ENCODE results near the gene OR1L8.

DNA sequence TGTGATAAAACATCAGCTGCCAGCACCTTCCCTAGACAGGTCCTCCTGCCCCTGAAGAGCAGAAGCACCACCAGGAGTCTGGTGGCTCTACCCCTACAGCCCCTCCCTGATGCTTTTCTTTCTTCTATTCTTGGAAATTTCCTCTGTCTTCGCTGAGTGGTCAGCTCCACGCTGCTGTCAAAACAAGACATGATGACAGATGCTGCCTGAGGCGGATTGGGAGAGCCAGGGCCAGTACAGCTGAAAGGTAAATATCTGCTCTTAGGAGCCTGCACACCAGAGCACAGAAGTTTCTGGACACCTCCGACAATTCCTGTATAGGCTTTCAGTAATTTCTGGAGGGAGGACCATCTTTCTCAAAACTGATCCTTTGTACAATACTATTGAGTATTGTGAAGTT, 26.6 kb upstream of the OR1L8 start:
- no peak for TF ChIP-seq EZH2 (IDR thresholded peaks at IDR 0.05; ENCODE audit: borderline replicate concordance, low read depth, low read length, severe bottlenecking)
- no peak for TF ChIP-seq POLR2AphosphoS5 (IDR thresholded peaks at IDR 0.05; ENCODE audit: insufficient read depth, low read depth, low read length)
- TF ChIP-seq CTCF (IDR thresholded peaks at IDR 0.05; ENCODE audit: extremely low read depth in 1 of 2, insufficient read depth in 1 of 2, low read depth in 1 of 2, low read length in 2 of 2), result no peak
- TF ChIP-seq GATA2 (IDR thresholded peaks at IDR 0.05; ENCODE audit: insufficient read depth, insufficient read length, low read depth, low read length), result no peak
- no peak for TF ChIP-seq POLR2A (IDR thresholded peaks at IDR 0.05; ENCODE audit: low read depth, low read length)

All from endothelial cell of umbilical vein (primary cell).